ENCODE results near the gene RASA2. TPM values are rescaled to one million over a fixed set of nuclear protein-coding genes. Genes with fewer than 3 reads are reported as not detected.
A peak's percentile ranks its signal among the peaks of the same experiment; 100 is the strongest.
"Not testable (repeated sequence)": the region's sequence is repeated elsewhere in the genome, so short reads cannot be mapped to it uniquely, and the experiment has no call there.

Gene RASA2
- total and polyA plus RNA-seq, 8 donors: 2.6 to 32.1 (median 10.9) TPM

DNA sequence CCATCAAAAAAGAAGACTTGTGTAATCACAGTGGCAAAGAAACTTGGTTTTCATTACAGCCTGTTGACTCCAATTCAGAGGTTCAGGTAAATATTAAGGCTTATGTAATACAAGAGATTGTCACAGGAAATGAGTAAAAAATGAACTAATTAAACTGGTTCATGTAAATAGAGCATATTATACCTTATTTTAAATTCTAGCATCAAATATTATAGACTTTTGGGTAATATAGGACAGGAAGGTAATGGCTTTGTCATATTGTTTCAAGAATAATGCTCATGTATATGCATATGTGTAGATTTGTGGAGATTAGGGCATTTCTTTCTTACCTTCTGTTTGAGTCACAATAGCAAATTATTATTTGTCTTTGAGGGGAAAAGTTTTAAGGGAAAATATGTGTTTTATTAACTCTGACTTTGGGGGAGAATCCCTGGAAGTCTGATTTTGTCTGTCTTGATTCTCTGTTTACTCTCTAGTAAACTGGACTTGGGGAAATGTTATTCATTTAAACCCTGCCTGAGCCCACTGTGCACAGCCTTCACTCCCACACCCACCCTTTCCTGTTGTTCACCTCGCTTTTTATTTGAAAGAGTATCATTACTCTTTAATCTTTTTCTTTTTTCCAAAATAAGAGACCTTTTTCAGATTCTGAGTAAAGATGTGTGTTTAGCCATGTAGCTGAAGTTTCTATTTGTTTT is 43.0 kb downstream of the RASA2 start:
- H3K36me3 ChIP-seq: peaks cover 0 to under 1% (median under 1%) of the 10 kb centered on the region in 4 donors
- intact Hi-C loops (cut with DNase I; ENCODE audit: low total_unique reads): no loop called here
- H3K4me1 ChIP-seq: peaks cover 11 to 46% (median 20%) of the 10 kb centered on the region in 4 donors
- H3K9me3 ChIP-seq: no peaks in the 10 kb centered on the region
- H3K27me3 ChIP-seq: no peaks in the 10 kb centered on the region
- 52 to 74% (median 59%) methylated on average over 1 of the region's 1 CpG for WGBS, 5 donors
- H3K4me3 ChIP-seq: no peak overlapping the region
- no peak for DNase-seq
- H3K27ac ChIP-seq: peak overlapping the region in 3 of 5 donors; percentile 13 to 37 (median 24)
- TF ChIP-seq EP300 (IDR thresholded peaks at IDR 0.05): no peak
- TF ChIP-seq POLR2AphosphoS5 (IDR thresholded peaks at IDR 0.05): no peak
- TF ChIP-seq, protein P1, sequence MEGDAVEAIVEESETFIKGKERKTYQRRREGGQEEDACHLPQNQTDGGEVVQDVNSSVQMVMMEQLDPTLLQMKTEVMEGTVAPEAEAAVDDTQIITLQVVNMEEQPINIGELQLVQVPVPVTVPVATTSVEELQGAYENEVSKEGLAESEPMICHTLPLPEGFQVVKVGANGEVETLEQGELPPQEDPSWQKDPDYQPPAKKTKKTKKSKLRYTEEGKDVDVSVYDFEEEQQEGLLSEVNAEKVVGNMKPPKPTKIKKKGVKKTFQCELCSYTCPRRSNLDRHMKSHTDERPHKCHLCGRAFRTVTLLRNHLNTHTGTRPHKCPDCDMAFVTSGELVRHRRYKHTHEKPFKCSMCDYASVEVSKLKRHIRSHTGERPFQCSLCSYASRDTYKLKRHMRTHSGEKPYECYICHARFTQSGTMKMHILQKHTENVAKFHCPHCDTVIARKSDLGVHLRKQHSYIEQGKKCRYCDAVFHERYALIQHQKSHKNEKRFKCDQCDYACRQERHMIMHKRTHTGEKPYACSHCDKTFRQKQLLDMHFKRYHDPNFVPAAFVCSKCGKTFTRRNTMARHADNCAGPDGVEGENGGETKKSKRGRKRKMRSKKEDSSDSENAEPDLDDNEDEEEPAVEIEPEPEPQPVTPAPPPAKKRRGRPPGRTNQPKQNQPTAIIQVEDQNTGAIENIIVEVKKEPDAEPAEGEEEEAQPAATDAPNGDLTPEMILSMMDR (IDR thresholded peaks at IDR 0.05): no peak
- TF ChIP-seq POLR2A (IDR thresholded peaks at IDR 0.05): no peak

DNA sequence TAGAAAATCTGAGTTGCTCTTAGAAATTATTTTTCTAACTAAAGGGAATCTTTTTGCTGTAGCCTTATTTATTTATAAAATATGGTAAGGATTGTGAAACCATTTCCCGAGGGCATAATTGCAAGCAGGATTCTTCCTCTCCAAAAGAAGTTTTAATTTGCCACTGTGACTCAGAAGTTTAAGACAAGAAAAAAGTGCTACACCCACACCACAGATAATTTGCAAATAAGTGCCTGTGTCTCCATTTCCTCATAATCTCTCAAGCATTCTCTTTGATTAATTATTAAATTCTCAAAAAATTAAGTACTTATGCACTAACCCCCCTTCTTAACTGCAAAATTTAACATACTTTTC is 43.6 kb downstream of the RASA2 start:
- 25 to 54% (median 41%) methylated on average over 1 of the region's 1 CpG for WGBS, 5 donors
- Histone ChIP-seq H3K9me3 (no peaks in the 10 kb centered on the region), H3K4me3 (no peak overlapping the region), H3K27me3 (no peaks in the 10 kb centered on the region), H3K27ac (peak overlapping the region in 3 of 5 donors; percentile 13 to 37 (median 24)), H3K36me3 (peaks cover 0 to 6% (median 4%) of the 10 kb centered on the region in 4 donors), H3K4me1 (peaks cover 11 to 41% (median 15%) of the 10 kb centered on the region in 4 donors)
- no peak for TF ChIP-seq POLR2A (IDR thresholded peaks at IDR 0.05)
- no peak for TF ChIP-seq POLR2AphosphoS5 (IDR thresholded peaks at IDR 0.05)
- TF ChIP-seq, protein P1 (IDR thresholded peaks at IDR 0.05): no peak
- no peak for TF ChIP-seq EP300 (IDR thresholded peaks at IDR 0.05)
- intact Hi-C loops (cut with DNase I; ENCODE audit: low total_unique reads): no loop called here
- DNase-seq: peak in 1 of 2 donors; percentile 11

DNA sequence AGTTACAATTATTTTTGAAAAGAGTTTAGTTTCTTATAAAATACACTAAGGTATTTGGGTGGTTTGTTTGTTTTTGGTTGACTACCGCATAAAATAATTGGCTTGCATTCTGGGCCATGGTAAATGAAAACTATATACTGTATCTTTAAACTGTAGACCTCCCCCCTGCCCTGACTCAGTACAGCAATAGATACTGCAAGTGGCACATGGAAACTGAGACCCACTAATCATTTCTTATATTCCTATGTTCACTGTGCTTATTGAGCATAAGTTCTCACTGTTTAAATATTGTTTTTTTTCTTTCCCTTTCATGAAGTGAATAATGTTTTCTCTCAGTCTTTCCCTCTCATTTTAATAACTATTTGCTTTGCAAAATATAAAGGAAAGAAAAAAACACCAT is 45.8 kb downstream of the RASA2 start:
- WGBS, 5 donors: 90 to 100% (median 98%) methylated on average over 1 of the region's 1 CpG
- DNase-seq: no peak
- intact Hi-C loops (cut with DNase I; ENCODE audit: low total_unique reads): no loop called here
- Histone ChIP-seq H3K4me1 (peaks cover 0 to 25% (median 4%) of the 10 kb centered on the region in 4 donors), H3K9me3 (no peaks in the 10 kb centered on the region), H3K4me3 (no peak overlapping the region), H3K27me3 (no peaks in the 10 kb centered on the region), H3K36me3 (peaks cover 0 to 22% (median 16%) of the 10 kb centered on the region in 4 donors), H3K27ac (no peak overlapping the region)
- TF ChIP-seq EP300 (IDR thresholded peaks at IDR 0.05) (no peak), POLR2A (IDR thresholded peaks at IDR 0.05) (no peak), POLR2AphosphoS5 (IDR thresholded peaks at IDR 0.05) (no peak)
- TF ChIP-seq, protein P1 (IDR thresholded peaks at IDR 0.05): no peak

DNA sequence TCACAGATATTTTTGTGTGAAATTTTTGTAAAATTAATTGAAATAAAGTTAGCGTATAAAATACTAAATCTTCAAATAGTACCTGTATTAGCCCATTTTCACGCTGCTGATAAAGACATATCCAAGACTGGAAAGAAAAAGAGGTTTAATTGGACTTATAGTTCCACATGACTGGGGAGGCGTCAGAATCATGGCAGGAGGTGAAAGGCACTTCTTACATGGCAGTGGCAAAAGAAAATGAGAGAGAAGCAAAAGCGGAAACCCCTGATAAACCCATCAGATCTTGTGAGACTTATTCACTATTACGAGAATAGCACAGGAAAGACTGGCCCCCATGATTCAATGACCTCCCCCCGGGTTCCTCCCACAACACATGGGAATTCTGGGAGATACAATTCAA is 49.2 kb downstream of the RASA2 start:
- Histone ChIP-seq H3K36me3 (peaks cover 0 to 26% (median 22%) of the 10 kb centered on the region in 4 donors), H3K4me1 (peaks cover 0 to 18% (median 8%) of the 10 kb centered on the region in 4 donors)
- intact Hi-C loops (cut with DNase I; ENCODE audit: low total_unique reads); H3K27me3 ChIP-seq; H3K27ac ChIP-seq; DNase-seq; H3K4me3 ChIP-seq; H3K9me3 ChIP-seq: not testable (repeated sequence)
- 94 to 99% (median 99%) methylated on average over 6 of the region's 6 CpGs for WGBS, 5 donors

DNA sequence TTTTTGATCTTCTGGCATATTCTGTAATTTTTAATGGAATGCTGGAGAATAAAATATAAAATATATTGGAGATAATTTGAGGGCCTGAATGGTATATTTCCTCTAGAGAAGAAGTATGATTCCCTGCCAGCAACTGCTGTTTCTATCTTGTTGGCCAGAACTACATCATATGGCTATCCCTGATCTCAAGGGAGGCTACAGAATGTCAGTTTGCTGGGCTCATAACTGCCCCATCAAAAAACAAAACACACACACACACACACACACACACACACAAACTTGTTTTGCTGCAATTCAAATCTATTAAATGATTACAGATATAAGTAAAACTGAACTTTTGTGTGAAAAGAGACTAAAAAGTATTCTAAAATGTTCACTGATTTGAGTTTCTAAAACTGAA is 51.0 kb downstream of the RASA2 start:
- intact Hi-C loops (cut with DNase I; ENCODE audit: low total_unique reads): no loop called here

More for the DNA sequence above, 51.0 kb downstream of the RASA2 start:
- H3K27ac ChIP-seq: no peak overlapping the region
- DNase-seq: peak in 1 of 2 donors; percentile 17
- H3K36me3 ChIP-seq: peaks cover 0 to 35% (median 29%) of the 10 kb centered on the region in 4 donors
- no peaks in the 10 kb centered on the region for H3K27me3 ChIP-seq
- no peak overlapping the region for H3K4me3 ChIP-seq
- no peaks in the 10 kb centered on the region for H3K9me3 ChIP-seq
- H3K4me1 ChIP-seq: peaks cover 0 to 27% (median 8%) of the 10 kb centered on the region in 4 donors
- no peak for TF ChIP-seq POLR2AphosphoS5 (IDR thresholded peaks at IDR 0.05)

Data from stomach (tissue), 9 donors.